Skin epidermis (tissue), 12 donors: ENCODE results near the gene ARHGAP22.

Experiments
- H3K27ac ChIP-seq, 21 experiments: fragments of 200-600 bp; sonication (generic) in 11 of 21; one replicate each; pipeline ENCODE4 v1.5.0; 2020; ENCODE audit warnings: mild to moderate bottlenecking in 3 of 21, inconsistent platforms in 2 of 21, moderate library complexity in 2 of 21
- H3K4me3 ChIP-seq, 7 experiments: fragments of 200-600 bp; sonication (generic) in 2 of 7; one replicate each; pipeline ENCODE4 v1.5.0; 2020; ENCODE audit warnings: inconsistent platforms in 2 of 7, mild to moderate bottlenecking in 2 of 7, moderate library complexity in 1 of 7

Gene ARHGAP22

GRCh38 chr10:48461623-48462481 lies 143.0 kb downstream of the ARHGAP22 start:
- Histone ChIP-seq H3K4me3 (no peak overlapping the region), H3K27ac (no peak overlapping the region)

DNA sequence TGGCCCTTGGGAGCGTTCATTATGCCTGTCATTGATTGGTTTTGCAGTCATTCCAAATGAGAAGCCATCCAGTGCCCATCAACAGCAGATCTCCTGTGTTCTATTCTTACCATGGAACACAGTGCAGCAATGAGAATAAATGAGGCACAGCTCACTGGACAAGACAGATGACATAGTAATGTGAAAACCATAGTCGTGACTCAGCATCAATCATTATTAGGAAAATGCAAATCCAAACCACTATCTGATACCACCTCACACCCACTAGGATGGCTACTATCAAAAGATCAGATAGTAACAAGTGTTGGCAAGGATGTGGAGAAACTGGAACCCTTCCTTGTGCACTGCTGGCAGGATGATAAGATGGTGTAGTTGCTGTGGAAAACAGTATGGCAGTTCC lies 144.7 kb downstream of the ARHGAP22 start:
- Histone ChIP-seq H3K27ac (no peak overlapping the region), H3K4me3 (no peak overlapping the region)

- Histone ChIP-seq H3K27ac (no peak overlapping the region), H3K4me3 (no peak overlapping the region)
These were observed 145.4 kb downstream of the ARHGAP22 start for GRCh38 chr10:48459270-48460150.

DNA sequence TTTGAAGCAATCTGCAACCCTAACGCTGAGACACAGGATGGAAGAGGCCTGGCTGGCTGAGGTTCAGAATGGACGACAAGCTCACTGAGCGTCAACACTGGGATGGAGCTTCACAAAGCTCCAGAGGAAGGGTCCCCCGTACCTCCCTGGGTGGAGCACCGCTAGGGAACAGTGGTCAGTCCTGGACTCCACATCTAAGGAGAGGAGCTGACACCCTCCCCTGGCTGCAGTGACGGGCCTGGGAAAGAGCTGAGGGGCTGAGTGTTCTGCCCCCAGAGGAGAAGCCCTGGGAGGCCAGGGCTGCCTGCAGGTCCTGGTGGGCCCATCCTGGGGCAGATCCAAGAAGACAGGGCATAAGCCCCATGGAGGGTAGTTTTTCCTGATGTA lies 146.2 kb downstream of the ARHGAP22 start:
- Histone ChIP-seq H3K27ac (no peak overlapping the region), H3K4me3 (no peak overlapping the region)

GRCh38 chr10:48457949-48458661 lies 146.8 kb downstream of the ARHGAP22 start:
- Histone ChIP-seq H3K27ac (no peak overlapping the region), H3K4me3 (no peak overlapping the region)

GRCh38 chr10:48456808-48457761 lies 147.8 kb downstream of the ARHGAP22 start:
- Histone ChIP-seq H3K27ac (no peak overlapping the region), H3K4me3 (no peak overlapping the region)

- Histone ChIP-seq H3K27ac (no peak overlapping the region), H3K4me3 (no peak overlapping the region)
These were observed 148.5 kb downstream of the ARHGAP22 start for GRCh38 chr10:48456361-48456804.

- Histone ChIP-seq H3K27ac (no peak overlapping the region), H3K4me3 (no peak overlapping the region)
These were observed 149.3 kb downstream of the ARHGAP22 start for GRCh38 chr10:48455392-48456151.

GRCh38 chr10:48455055-48455391 lies 149.8 kb downstream of the ARHGAP22 start:
- Histone ChIP-seq H3K4me3 (no peak overlapping the region), H3K27ac (no peak overlapping the region)

DNA sequence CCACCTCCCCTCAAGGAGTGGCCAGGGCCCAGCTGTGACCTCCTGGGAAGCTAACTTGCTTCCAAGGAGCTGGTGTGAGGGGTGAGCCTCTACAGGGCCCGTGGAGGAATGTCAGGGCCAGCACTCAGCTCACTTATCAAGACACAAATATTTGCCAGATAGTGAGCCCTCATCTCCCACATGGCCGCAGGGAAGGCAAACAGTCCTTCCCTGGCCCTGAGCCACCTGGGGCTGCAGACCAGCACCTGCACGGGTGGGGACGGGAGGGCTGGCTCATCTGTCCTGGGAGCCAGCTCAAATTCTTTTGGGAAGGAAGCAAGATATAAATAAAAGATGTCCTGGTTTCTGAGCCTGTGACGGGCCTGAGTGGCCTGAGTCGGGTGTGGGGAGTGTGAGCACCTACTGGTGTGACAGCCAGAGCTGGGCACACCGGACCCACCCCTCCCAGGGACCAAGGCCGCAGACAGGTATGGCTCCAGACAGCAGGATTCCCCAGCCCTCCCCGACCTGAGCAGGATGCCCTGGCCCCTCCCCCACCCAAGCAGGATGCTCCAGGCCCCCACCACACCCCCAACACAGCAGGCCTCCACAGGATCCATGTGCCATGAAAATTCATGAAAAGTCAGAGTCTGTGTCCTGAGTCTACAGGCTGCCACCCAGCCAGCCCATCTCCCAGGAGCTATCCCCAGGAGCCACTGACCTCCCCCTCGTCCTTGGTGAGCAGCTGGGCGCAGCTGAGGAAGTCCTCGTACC lies 150.4 kb downstream of the ARHGAP22 start:
- no peak overlapping the region for H3K27ac ChIP-seq

GRCh38 chr10:48453451-48454301 lies 151.2 kb downstream of the ARHGAP22 start:
- no peak overlapping the region for H3K27ac ChIP-seq
- H3K4me3 ChIP-seq = no peak overlapping the region

More for the DNA sequence above, 150.4 kb downstream of the ARHGAP22 start:
- H3K4me3 ChIP-seq = no peak overlapping the region

DNA sequence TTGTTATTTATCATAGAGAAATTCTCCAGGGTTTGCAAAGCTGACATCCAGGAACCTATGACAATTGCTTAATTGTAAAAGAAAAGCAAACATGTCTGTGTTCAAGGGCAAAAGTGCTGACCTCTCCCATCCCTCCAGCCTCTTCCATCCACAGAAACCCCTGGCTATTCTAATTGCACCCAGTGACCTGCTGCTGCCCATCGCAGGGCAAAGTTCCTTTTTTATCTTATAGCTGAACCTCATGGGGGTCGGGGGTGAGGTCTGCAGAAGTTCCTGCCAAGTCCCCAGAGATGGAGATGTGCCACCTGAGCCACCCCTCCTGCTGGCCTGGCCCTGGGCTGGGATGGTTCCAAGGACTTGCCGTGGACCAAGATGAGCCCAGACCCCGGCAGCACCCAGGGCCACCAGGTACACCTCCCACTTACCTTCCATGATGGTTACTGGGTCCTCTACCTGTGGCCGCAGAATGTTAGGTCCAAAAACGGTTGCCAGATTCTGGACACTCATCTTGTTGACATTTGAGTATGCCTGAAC lies 151.9 kb downstream of the ARHGAP22 start:
- no peak overlapping the region for H3K4me3 ChIP-seq
- no peak overlapping the region for H3K27ac ChIP-seq

DNA sequence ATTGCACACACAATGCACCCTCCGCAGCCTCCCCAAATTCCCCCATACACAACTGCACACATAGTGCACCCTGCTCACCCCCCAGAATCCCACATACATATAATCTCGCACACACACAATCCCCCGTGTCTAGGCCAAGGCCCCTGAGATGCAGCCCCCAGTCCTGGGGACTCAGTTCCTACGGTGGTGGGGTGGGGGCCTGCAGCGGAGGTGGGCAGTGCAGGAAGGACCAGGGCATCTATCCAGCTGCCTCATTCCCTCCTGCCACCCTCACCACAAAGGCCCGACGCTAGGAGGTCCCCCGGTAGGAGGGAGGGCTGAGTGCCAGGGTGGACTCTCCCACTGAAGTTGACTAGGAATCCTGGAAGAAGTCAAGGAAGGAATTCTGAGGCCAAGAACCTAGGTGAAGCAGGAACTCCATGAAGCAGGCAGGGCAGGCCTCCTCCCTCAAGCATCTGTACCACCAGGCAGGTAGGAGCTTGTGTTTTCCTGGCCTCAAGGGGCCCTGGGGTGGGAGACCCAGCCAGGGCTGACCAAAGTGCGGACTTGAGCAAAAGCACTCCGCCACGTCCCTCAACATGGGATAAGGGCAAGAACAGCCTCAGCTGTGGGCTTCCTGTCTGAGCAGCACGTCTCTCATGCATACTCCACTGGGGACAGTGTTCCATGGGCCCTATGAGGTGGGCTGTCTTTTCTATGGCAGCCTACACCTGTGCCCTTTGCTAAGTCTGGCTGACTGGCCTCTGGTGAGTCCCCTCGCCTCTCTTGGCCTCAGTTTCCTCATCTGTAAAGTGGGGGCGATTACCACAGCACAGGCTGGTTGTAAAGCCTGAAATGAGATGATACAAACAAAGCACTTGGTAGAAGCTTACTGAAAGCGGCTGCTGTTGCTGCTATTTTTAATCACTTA lies 152.6 kb downstream of the ARHGAP22 start:
- Histone ChIP-seq H3K27ac (no peak overlapping the region), H3K4me3 (no peak overlapping the region)

GRCh38 chr10:48450741-48451466 lies 154.0 kb downstream of the ARHGAP22 start:
- Histone ChIP-seq H3K27ac (no peak overlapping the region), H3K4me3 (no peak overlapping the region)

- Histone ChIP-seq H3K27ac (no peak overlapping the region), H3K4me3 (no peak overlapping the region)
These were observed 154.6 kb downstream of the ARHGAP22 start for GRCh38 chr10:48450233-48450740.
